Measurements from ENCODE around the gene FOXP1.
A peak's percentile ranks its signal among the peaks of the same experiment; 100 is the strongest.

FOXP1 gene

DNA sequence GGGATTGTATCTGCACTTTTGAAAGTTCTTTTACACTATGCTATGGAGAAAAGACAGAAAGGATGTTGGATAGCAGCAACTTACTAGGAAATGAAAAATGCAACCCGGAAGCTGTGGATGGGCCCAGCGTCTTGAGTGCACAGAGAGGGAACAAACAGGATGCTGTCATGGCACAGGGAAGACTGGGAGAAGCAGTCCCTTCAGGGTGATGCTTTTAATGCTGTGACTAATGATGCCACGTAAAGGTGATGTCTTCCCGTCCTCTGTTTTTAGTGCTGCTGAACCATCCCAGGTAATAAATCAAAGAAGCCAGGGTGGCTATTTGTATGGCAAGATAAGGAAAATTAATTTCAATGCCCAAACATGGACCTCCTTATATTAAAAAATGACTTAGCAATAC is 437.6 kb downstream of the FOXP1 start:
- no peak for DNase-seq (ENCODE audit: low read depth)

DNA sequence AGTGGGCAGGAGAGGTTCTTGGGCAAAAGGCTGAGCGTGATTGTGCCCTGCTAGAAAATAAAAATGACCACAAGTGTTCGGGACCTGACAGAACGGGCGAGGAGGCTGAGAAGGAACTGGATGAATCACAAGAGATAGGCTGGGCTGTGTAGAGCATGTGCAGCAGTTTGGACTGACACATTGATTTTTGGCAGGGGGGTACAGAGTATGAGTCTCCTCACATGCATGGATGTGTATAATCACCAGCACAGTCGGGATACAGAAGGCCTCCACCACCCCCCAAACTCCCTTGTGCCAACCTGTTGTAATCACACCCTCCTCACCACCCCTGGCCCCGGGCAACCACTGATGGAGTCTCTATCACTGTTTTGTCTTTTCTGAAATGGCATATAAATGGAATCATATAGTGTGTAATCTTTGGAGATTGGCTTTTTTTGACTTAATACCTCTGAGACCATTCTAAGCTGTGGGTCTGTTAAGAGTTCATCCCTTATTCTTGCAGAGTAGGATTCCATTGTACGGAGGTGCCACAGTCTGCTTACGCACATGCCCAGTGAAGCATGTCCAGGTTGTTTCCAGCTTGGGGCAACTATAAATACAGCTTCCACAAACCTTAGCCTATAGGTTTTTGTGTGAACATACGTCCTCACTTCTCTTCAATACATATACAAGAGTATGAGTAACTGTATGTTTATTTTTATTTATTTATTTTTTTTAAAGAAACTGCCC is 438.8 kb downstream of the FOXP1 start:
- DNase-seq (ENCODE audit: low read depth) = no peak

DNA sequence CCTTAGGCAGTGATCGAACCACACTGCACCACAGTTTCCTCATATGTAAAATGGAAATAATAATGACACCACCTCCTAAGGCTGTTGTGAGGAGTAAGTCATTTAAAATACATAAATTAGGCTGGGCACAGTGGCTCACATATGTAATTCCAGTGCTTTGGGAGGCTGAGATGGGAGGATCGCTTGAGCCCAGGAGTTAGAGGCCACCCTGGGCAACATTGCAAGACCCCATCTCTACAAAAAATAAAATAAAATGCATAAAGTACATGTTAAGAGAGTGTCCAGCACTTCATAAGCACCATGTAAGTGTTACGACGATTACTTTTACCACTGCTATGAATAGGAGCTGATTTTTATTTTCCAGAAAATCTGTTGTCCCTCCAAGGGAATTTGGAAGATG is 440.0 kb downstream of the FOXP1 start:
- DNase-seq (ENCODE audit: low read depth) = no peak

DNA sequence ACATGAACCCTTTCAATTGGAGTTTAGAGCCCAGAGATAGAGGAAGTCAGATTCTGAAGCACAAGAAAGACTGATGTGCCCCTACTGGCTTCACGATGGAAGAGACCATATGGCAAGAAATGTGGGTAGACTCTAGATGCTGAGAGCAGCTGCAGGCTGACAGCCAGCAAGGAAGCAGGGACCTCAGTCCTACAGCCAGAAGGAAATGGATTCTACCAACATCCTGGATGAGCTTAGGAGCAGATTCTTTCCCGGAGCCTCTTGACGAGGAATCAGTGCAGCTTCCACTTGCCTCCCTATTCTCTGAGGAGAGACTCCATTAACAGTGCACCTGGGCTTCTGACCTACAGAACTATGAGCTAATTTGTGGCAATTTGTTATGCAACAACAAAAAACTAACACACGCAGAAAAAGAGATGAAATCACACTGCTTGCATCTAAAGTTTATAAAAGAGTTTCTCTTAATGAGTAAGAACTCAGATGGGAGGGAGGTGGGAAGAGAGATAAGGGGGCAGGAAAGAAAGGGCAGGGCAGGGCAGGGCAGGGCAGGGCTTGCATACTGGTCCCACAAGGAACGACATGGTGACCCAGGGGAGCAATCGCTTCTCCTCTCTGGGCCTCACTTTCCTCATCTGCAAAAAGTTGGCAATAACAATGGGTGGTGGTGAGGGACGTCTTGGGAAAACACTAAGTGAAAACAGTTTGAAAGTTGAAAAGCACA is 440.9 kb downstream of the FOXP1 start:
- DNase-seq (ENCODE audit: low read depth) = no peak

DNA sequence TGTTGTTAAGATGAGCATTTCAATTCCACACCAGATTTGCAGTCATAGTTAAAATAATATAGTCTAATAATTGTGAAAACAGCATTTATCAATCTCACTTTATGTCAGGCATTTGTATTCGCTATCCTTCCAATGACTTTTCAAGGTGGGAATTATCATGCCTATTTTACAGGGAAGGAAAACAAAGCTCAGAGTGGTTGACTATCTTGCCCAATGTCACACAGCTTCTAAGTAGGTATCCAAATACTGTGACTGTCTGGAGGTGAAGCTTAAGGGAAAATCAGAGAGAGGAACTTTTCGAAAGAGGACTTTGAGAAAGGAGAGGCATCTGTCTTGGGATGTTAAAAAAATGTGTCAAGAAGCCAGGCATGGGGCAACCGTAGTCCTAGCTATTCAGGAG is 443.1 kb downstream of the FOXP1 start:
- DNase-seq (ENCODE audit: low read depth) = no peak

DNA sequence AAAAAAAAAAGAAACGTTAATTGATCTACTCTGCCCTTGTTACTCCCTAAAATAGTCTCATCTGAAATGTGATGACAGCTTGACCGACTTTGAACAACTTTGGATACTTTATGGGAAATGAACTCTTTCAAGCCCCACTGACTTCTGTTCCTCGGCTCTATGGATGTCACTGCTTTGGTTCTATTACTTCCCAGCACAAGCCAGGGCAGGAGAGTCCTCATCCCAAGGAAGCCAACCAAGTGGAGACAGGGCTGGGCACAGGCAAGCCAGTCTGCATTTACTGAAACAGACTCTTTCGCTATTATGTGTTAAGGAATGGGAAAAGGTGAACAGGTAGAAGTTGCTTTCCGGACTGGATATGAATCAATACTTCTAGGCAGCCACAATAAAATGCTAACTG is 444.0 kb downstream of the FOXP1 start:
- DNase-seq (ENCODE audit: low read depth) = no peak

DNA sequence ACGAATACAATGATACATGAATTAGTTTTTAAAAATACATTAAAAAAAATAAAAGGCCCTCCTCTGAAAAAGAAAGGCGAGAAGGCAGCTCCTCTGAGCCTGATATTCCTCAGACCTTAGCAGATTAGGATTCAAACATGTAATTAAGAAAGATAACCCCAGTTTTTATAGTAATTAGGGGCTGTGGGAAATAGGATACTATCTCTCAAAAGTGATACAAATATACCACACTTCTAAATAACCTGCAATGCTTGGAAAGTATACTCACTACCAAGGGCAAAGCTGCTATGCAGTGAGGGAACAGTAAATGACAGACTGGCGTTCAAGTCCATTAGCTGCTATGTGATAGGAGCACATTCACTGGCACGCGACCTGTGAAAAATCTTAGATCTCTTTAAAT is 445.1 kb downstream of the FOXP1 start:
- DNase-seq (ENCODE audit: low read depth) = no peak

DNA sequence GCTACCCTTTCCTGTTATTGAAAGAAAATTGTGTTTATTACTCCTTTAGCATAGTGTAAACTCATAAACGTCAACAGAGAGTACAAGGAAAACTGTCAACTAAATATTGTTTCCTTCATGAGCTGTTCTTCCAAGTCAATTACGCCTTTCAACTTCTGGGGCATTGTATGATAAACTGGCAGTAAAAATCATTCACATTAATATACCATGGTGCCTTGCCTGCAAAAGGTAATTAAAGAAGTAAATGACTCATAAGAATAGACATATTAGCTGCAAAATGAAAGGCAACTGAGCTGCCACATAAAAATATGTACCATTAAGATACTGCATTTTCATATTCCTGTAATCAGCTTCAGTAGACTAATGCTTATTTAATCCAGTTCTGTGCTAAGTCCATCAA is 447.3 kb downstream of the FOXP1 start:
- no peak for DNase-seq (ENCODE audit: low read depth)

DNA sequence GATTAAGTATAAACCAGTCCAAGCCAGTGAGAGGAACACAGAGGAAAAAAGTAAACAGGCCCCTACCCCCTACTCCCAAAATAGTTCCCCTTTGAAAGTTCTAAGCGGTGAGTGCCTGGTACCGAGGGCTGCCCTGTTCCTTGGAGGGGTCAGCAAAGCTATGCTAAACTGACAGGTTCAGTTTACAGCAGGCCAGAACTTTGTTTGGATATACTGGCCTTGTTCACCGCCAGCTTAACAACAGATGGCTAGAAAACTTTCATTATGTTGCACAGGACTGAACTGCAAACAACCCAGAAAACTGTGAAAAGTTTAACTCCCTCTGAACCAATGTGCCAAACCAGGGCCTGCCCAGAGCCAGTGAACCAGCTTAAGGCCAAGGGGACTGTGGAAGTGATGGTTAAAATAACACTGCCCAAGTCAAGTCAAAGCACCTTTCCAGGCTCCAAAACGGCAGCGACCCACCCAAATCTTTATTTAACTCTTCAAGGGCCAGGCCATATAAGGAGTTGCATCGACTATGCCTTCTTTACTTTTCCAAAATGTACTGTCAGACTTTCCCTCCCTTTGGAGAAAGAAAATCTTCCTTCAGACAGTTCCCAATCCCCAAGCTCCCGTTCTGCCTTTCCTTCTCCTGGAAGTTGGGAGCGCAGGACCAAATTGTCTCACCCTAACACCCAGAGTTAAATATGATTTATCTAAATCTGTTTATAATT is 448.0 kb downstream of the FOXP1 start:
- DNase-seq (ENCODE audit: low read depth) = no peak

DNA sequence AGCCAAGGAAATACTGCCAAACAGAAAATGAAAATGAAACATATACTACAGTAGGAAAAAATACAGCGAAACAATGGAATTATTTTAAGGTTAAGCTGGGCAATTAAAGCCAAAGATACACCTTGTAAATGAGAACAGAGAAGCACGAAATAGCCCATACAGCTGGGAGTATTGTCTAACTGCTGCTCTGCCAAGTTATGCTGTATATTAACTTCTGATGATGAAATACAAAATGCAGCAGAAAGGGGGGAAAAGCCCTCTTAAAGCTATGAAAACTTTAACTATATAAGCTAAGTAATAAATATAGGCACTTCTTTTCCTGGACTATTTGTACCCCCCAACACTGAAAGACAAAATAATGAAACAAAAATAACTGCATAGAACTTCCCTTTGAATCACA is 449.0 kb downstream of the FOXP1 start:
- DNase-seq (ENCODE audit: low read depth) = no peak

DNA sequence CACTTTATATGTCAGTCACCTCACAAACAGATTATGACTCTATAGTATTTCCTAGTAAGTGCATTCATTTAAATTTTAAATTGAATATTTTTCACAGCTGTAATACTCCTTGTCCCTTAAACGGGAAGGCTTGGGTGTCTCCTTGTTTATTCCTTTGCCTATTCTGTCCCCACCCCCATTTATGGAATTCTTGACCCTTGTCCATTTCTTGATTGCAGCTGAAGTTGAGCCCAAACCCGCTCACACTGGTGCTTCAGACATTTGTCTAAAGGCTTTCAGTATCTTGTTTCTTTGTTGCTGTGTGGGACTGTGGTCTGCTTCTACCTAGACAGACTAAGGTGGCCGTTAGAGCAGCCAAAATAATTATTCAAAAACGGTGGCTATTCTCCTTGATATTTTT is 449.7 kb downstream of the FOXP1 start:
- DNase-seq (ENCODE audit: low read depth) = no peak

DNA sequence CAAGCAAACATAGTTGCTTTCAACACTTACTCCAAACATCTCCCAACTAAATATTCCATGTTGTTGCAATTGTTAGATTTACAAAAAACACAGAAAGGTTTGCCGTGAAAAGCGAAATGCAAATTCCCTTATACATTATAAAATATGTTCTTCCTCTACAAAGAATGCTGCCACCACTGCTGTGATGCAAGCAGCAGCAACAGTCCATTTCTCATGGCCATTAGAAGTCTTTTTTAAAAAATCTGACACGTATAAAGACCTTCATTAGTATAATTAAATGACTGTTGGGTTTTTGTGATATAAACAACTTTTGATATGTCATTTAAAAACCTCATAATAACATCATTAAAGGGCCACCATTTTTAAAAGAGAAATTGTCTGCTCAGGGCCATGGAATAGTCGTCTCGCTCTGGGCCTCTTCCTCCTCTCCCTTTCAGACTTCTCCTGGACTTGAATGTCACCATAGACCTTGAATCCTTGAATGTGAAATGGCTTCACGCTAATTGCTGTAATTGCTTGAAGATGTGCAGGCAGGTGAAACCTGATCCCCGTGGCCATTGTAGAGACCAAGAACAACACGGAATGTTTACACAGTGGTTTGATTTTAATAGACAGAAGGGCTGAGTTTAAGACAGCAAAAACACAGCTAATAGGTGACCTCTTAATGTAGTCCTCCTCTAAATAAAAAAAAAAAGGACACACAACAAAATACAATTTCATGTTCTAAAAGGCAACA is 450.4 kb downstream of the FOXP1 start:
- no peak for DNase-seq (ENCODE audit: low read depth)

DNA sequence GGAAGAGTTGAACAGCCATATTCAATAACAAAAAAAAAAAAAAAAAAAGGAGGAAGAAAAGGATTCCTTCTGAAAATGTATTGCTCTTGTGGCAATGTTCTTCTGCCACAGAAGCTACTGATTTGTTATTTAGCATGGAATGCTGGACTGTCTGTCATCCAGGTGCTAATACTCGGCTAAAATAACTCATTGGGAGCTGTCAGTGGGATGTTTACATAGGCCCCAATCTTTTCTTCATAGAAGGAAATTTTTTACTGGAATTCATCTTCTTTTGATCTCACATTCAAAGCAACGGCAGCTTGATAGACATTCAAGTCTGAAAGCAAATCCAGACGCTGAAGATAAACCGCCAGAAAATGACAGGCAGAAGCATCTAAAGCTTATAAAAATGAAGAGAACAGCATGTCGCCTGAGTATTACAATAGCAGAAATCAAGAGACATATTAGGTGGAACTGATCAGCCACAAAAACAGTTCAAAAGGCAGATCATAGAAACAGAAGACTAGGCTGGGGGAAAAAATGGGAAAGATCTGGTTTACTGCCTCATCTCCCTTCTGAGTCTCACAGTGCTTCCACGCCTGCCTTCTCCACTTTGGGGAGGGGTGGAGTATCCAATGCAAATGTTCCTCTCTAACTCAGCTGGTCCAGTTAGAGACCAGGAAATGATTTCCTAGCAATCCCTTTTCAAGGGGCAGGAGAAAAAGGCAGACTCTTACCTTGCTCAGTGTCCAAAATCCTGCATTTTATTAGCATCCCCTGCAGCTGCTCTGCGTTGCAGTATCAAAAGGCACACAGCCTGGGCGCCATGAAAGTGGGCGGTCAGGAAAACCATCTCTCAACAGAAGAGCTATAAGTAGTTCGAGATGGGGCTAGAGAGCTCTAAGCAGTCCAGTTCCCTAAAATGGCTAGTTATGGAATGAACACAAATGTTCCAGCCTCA is 451.9 kb downstream of the FOXP1 start:
- no peak for DNase-seq (ENCODE audit: low read depth)

DNA sequence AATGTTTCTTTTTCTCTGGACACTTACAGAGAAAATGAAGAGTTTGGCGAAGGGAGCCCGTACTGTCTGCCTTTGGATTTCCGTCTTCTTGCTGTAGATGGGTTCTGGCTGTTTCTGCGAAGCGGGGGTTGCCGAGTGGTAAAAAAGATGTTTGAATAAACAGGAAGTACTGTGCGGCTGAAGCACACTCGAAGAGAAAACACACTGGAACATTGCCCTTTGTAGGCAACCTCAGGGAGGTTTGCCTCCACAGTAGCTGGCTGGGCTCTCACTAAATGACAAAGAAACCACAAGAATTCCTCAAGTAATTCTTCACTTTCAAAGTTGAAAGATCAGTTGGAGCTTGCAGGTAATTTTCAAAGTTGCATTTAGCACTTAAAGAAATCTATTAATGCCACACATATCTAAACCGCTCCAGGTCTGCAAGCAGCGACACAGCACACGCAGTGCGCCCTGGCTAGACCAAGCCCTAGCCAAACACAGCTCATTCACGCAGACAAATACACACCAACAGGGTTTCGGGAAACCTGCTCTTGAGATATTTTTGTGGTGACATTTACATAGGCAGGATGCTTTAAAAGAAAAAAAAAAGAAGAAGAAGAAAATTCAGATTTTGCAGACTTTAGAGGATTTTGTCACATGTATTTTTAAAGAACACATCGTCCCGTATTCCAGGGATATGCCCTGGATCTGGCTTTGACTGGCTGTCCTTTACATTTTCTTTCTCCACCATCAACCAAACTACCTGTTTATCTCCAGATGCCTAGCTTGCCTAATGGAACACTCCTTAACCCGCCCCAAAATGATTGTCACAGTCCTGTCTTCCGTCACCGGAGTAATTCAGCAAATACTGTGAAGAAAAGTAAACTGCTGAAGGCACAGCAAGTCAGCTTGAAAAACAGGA is 452.8 kb downstream of the FOXP1 start:
- DNase-seq (ENCODE audit: low read depth) = peak; percentile 56

DNA sequence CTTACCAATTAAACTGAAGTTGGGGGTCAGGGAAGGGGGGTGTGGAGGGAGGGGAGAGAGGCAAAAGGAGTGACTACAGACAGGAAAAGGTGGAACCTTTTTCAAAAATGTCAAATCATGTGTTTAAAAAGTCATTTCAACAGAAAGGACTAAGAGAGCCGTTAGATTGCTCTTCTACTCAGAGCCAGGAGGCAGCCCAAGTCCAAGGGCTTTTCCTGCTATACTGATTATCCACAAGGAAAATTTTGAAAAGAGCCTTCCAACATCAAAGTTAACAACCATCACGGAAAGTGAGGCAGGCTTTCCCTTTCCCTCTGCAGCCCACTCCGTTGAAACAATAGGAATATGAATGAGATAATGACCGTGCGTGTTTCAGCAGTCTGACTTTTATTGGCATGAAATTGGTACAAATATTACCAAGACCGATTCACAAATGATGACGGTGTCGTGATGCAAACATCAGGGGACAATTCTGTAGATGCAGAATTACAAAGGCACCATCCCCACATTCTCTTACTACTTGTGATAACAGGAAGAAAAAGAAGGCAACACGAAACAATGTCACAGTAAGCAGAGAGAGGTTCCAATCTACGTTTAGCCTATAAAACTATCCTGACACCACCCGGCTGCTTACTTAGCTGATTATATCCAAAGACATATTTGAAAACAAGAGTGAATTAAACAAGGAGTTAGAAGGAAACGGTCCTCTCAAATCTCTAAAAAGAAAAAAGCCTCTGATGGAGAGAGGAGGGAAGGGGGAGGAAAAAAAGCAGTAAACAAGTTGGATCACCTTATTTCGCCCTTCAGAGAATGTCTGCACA is 453.7 kb downstream of the FOXP1 start:
- DNase-seq (ENCODE audit: low read depth) = no peak

DNA sequence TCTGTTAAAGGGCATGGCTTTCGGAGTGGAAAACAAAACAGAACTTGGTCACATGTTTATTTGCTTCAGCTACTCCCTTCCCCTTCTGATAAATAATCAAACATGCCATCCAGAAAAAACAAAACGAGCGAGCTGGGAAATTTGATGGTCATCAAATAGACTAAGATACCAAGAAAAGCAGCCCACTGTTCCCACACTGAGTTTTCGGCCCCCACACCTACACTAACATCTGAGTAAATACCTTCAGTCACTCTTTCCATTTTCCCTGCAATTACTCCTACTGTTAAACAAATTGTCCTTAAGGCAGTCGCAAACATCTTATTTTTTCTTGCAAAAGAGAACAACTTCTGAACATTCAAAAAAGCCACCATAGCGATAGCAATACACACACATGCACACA is 454.6 kb downstream of the FOXP1 start:
- DNase-seq (ENCODE audit: low read depth) = no peak

DNA sequence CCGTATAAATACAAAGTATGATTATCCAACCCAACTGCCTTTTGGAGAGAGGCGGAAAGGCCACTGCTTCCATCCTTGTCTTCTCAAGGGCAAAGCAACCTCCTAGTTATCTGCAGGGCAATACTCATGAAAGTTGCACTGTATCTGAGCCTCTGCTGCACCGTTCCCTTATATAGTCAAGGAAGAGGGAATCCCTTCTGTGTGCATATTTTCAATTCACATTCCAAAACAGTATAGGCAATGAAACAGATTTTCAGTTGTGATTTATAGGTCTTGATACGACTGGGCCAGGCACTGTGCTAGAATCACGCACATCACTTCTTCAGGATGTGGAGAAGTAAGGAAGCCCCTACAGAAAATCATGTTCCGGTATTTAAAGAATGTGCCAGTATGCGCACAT is 455.7 kb downstream of the FOXP1 start:
- DNase-seq (ENCODE audit: low read depth) = no peak

DNA sequence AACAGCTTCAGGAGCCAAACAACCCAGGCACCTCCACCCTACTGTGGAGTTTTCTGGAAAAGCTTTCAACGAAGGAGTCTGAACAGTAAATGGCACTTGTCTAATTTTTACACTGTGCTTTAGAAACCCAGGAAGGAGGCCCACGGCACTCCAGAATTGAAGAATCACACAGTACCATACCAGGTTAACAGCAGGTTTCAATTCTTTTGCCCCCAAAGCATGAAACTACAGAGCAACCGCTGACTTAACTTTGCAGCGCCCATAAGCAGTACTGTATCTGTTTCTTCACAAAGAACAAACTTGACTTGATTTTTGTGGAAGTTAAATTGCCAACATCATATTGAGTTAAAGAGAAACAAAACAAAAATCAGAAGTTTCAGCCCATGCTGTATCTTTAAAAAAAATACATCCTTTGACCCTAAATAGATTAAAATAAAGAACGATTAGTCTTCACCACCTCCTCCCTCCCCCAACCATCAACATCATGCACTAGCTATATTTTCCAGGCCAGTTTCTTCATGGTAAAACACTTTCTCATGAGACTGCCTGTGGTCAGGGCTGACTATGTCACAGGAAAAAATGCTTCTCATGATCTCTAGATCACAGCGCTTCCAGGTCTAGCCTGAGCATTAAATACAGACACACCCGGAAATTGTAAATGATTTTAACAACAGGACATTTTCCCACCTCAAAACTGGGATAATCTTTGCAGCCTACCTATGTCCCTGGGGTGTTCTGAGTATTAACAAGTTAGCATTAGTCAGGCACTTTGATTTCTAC is 456.3 kb downstream of the FOXP1 start:
- no peak for DNase-seq (ENCODE audit: low read depth)

DNA sequence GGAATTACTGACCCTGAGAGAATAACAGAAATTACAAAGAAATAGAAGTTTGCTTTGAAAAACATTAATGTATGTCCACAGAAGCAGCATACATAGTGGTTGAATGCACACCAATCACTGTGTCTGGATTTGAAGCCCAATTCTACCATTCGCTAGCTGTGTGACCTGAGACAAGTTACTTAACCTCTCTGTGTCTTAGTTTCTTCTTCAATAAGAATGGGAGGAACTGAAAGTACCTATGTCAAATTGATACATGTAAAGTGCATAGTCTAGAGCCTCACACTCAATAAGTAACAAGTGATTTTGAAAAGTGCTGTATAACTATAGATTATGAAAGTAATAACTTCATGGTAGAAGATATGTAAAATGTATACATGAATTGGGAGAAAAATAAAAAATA is 457.8 kb downstream of the FOXP1 start:
- no peak for DNase-seq (ENCODE audit: low read depth)

Data from stimulated activated CD8-positive, alpha-beta memory T cell treated with anti-CD3 and anti-CD28 coated beads, Interleukin-12 subunit alpha, Interleukin-12 subunit beta, amount 100 ng/mL, for 4 hours (primary cell).